Body of pancreas (tissue), 4 donors: ENCODE measurements around the gene PSMD9.

ENCODE experiments used
- POLR2A ChIP-seq, 3 donors: fragments of 450-650 bp; IDR thresholded peaks; one replicate each; pipeline ENCODE4 v1.6.1; 2016; ENCODE audit warnings: antibody characterized with exemption in 3 of 3, mild to moderate bottlenecking in 2 of 3
- TF ChIP-seq, protein P1 (sequence below), 7 experiments: fragments of 450-650 bp in 4 of 7; fragments of 200-600 bp in 3 of 7; sonication (generic) in 3 of 7; IDR thresholded peaks; one replicate each; pipeline ENCODE4 v1.5.1; 2016 to 2019; ENCODE audit warnings: antibody characterized with exemption in 7 of 7

DNA sequence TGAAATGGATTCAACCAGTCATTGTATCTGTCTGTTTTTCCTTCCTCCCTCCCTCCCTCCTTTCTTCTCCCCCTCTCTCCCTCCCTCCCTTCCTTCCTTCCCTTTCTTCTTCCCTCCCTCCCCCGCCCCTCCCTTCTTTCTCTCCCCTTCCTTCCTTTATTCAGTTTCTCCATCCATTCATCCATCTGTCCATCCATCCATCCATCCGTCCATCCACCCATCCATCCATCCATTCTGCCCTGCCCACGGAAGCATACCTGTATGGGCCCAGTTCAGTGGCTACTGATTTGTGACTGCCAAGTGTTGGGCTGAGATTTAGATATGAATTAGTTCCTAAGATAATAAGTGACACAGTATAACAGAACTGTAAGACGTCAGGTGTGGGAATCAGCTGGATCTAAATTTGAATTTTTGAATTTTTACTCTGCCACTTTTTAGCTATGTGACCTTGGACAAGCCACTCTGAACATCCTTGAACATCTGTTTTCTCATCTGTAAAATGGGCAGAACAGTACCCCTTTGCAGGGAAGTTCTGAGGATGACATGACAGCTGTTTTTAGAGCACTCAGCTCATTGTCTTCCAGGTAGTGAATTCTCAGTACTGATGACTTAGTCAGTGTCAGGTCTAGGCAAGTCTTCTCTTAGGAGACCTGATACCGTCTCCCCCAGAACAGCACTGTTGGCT, 72.7 kb downstream of the PSMD9 start:
- TF ChIP-seq POLR2A (IDR thresholded peaks at IDR 0.05): no peak
- TF ChIP-seq, protein P1, sequence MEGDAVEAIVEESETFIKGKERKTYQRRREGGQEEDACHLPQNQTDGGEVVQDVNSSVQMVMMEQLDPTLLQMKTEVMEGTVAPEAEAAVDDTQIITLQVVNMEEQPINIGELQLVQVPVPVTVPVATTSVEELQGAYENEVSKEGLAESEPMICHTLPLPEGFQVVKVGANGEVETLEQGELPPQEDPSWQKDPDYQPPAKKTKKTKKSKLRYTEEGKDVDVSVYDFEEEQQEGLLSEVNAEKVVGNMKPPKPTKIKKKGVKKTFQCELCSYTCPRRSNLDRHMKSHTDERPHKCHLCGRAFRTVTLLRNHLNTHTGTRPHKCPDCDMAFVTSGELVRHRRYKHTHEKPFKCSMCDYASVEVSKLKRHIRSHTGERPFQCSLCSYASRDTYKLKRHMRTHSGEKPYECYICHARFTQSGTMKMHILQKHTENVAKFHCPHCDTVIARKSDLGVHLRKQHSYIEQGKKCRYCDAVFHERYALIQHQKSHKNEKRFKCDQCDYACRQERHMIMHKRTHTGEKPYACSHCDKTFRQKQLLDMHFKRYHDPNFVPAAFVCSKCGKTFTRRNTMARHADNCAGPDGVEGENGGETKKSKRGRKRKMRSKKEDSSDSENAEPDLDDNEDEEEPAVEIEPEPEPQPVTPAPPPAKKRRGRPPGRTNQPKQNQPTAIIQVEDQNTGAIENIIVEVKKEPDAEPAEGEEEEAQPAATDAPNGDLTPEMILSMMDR (IDR thresholded peaks at IDR 0.05): no peak
